ENCODE measurements around the gene PPP4C.

- TF ChIP-seq EZH2phosphoT487 (IDR thresholded peaks at IDR 0.05; ENCODE audit: borderline replicate concordance, low read length) (no peak), CTCF (IDR thresholded peaks at IDR 0.05; ENCODE audit: low read depth, low read length, poor library complexity, severe bottlenecking) (no peak)
Observed at GRCh38 chr16:30075503-30076275, at the start of gene PPP4C.

Measured in DOHH2 (cell line).